A172 (cell line): ENCODE data around the gene SERPINA5. TPM values are rescaled to one million over a fixed set of nuclear protein-coding genes. Genes with fewer than 3 reads are reported as not detected.
"Not testable (repeated sequence)": the region's sequence is repeated elsewhere in the genome, so short reads cannot be mapped to it uniquely, and the experiment has no call there.

Experiments
- DNase-seq: peaks from one replicate; pipeline ENCODE4 v3.0.0-alpha.2; 2015; ENCODE audit warnings: low spot score
- total RNA-seq: library from RNA; depleted of rRNA; stranded (reverse); fragments of >200 nt; shearing (Covaris generic); gene quantifications from 2 replicates; pipeline ENCODE4 v1.2.3, GENCODE V29; 2014

SERPINA5 gene
- total RNA-seq, 1 experiment from 2014 or later = not detected

- peak; percentile 91 for DNase-seq
Measured at GRCh38 chr14:94598816-94599655, 17.8 kb downstream of the SERPINA5 start.

- DNase-seq = peak; percentile 17
Measured at GRCh38 chr14:94599656-94600004, 18.4 kb downstream of the SERPINA5 start.

GRCh38 chr14:94600148-94600545 lies 18.9 kb downstream of the SERPINA5 start:
- DNase-seq = no peak

- DNase-seq = peak; percentile 71
Measured at GRCh38 chr14:94601884-94602391, 20.7 kb downstream of the SERPINA5 start.

- DNase-seq = no peak
Measured at GRCh38 chr14:94602722-94603121, 21.5 kb downstream of the SERPINA5 start.

- DNase-seq = no peak
Measured at GRCh38 chr14:94605361-94605760, 24.1 kb downstream of the SERPINA5 start.

- DNase-seq = not testable (repeated sequence)
Measured at GRCh38 chr14:94608966-94609365, 27.7 kb downstream of the SERPINA5 start.

GRCh38 chr14:94611179-94611578 lies 30.0 kb downstream of the SERPINA5 start:
- DNase-seq = no peak

GRCh38 chr14:94612174-94612573 lies 30.9 kb downstream of the SERPINA5 start, which contains the start of gene SERPINA3:
TSS of gene SERPINA3 (plus strand) at chr14:94612391. CDS start at chr14:94614442, 2,051 bp downstream.
- DNase-seq = no peak

GRCh38 chr14:94612580-94613554 lies 31.6 kb downstream of the SERPINA5 start:
- no peak for DNase-seq

- DNase-seq = no peak
Measured at GRCh38 chr14:94613720-94614644, 32.8 kb downstream of the SERPINA5 start.

GRCh38 chr14:94614802-94615201 lies 33.6 kb downstream of the SERPINA5 start:
- no peak for DNase-seq

- DNase-seq = no peak
Measured at GRCh38 chr14:94615254-94615653, 34.0 kb downstream of the SERPINA5 start.

- DNase-seq = no peak
Measured at GRCh38 chr14:94615823-94616570, 34.8 kb downstream of the SERPINA5 start.

- no peak for DNase-seq
Measured at GRCh38 chr14:94617366-94617941, 36.2 kb downstream of the SERPINA5 start.

- no peak for DNase-seq
Measured at GRCh38 chr14:94617988-94618822, 37.0 kb downstream of the SERPINA5 start.

GRCh38 chr14:94619297-94619696 lies 38.1 kb downstream of the SERPINA5 start:
- DNase-seq = no peak

GRCh38 chr14:94620597-94620996 lies 39.4 kb downstream of the SERPINA5 start:
- DNase-seq = no peak
